Spleen (tissue), 7 donors: ENCODE data around the gene ERCC6.

ENCODE experiments used
- POLR2AphosphoS5 ChIP-seq, 3 donors: sonication (generic); formaldehyde crosslinking; IDR thresholded peaks; one replicate each; pipeline ENCODE4 v1.5.1; 2017; ENCODE audit warnings: antibody characterized with exemption in 3 of 3
- TF ChIP-seq, protein P1 (sequence below), 11 experiments: fragments of 200-600 bp in 7 of 11; fragments of 450-650 bp in 4 of 11; sonication (generic) in 4 of 11; IDR thresholded peaks in 8 of 11; conservative IDR thresholded peaks in 3 of 11; 1 replicate in 7 of 11; 2 replicates in 4 of 11; pipeline versions ENCODE4 v1.4.0 to v1.8.0; 2016 to 2021; ENCODE audit warnings: antibody characterized with exemption in 11 of 11, inconsistent platforms in 4 of 11, mild to moderate bottlenecking in 1 of 11
- donor health status: DM: no; HTN: no; CAD: no; lungs with moderate emphysema.
- donor health status: DM: no; HTN: no; CAD: no.
- donor health status: DM: no; HTN: no; CAD: no.

DNA sequence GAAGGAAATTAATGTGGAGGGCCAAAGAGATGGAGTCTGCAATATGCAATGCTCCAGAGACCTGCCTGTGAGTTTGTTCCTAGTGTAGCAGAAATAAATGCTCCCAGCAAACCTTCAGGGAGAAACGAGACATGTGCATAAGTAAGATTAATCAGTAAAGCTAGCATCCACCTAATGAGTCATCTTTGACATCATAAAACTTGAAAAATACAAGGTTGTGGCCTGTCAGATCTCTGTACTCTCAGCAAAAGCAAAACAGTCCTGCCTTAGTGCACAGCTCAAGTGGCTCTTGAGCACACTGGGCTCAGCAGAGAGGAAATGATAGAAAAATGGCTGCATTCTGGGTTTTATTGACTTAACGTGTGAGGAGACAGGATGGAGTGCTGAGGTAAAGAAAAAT lies 32.5 kb upstream of the ERCC6 start:
- TF ChIP-seq, protein P1, sequence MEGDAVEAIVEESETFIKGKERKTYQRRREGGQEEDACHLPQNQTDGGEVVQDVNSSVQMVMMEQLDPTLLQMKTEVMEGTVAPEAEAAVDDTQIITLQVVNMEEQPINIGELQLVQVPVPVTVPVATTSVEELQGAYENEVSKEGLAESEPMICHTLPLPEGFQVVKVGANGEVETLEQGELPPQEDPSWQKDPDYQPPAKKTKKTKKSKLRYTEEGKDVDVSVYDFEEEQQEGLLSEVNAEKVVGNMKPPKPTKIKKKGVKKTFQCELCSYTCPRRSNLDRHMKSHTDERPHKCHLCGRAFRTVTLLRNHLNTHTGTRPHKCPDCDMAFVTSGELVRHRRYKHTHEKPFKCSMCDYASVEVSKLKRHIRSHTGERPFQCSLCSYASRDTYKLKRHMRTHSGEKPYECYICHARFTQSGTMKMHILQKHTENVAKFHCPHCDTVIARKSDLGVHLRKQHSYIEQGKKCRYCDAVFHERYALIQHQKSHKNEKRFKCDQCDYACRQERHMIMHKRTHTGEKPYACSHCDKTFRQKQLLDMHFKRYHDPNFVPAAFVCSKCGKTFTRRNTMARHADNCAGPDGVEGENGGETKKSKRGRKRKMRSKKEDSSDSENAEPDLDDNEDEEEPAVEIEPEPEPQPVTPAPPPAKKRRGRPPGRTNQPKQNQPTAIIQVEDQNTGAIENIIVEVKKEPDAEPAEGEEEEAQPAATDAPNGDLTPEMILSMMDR (IDR thresholded peaks at IDR 0.05 in 8 of 11, conservative IDR thresholded peaks at IDR 0.05 in 3 of 11): no peak
- TF ChIP-seq POLR2AphosphoS5 (IDR thresholded peaks at IDR 0.05): no peak
